Measurements from ENCODE around the gene WDR20.

Gene WDR20

GRCh38 chr14:102202944-102203343 lies 63.2 kb downstream of the WDR20 start:
- DNase-seq = no peak

- no peak for DNase-seq
Measured at GRCh38 chr14:102203382-102203781, 63.7 kb downstream of the WDR20 start.

- DNase-seq = no peak
Measured at GRCh38 chr14:102205560-102205959, 65.9 kb downstream of the WDR20 start.

GRCh38 chr14:102206918-102207317 lies 67.2 kb downstream of the WDR20 start:
- no peak for DNase-seq

GRCh38 chr14:102207831-102208365 lies 68.2 kb downstream of the WDR20 start:
- no peak for DNase-seq

GRCh38 chr14:102208741-102209140 lies 69.0 kb downstream of the WDR20 start:
- no peak for DNase-seq

- no peak for DNase-seq
Measured at GRCh38 chr14:102209224-102209966, 69.7 kb downstream of the WDR20 start.

- DNase-seq = no peak
Measured at GRCh38 chr14:102210421-102211042, 70.8 kb downstream of the WDR20 start.

- DNase-seq = no peak
Measured at GRCh38 chr14:102211240-102211639, 71.5 kb downstream of the WDR20 start.

- DNase-seq = no peak
Measured at GRCh38 chr14:102212356-102212755, 72.7 kb downstream of the WDR20 start.

GRCh38 chr14:102212845-102213244 lies 73.1 kb downstream of the WDR20 start:
- no peak for DNase-seq

GRCh38 chr14:102213470-102213869 lies 73.8 kb downstream of the WDR20 start:
- no peak for DNase-seq

GRCh38 chr14:102213984-102214658 lies 74.4 kb downstream of the WDR20 start:
- no peak for DNase-seq

- DNase-seq = no peak
Measured at GRCh38 chr14:102215071-102215470, 75.4 kb downstream of the WDR20 start.

GRCh38 chr14:102215576-102216250 lies 76.0 kb downstream of the WDR20 start:
- no peak for DNase-seq

- DNase-seq = no peak
Measured at GRCh38 chr14:102217399-102217798, 77.7 kb downstream of the WDR20 start.

- no peak for DNase-seq
Measured at GRCh38 chr14:102217987-102218421, 78.3 kb downstream of the WDR20 start.

GRCh38 chr14:102218688-102219087 lies 79.0 kb downstream of the WDR20 start:
- no peak for DNase-seq

- DNase-seq = no peak
Measured at GRCh38 chr14:102219316-102219715, 79.6 kb downstream of the WDR20 start.

- DNase-seq = no peak
Measured at GRCh38 chr14:102220031-102220430, 80.3 kb downstream of the WDR20 start.

GRCh38 chr14:102221026-102221425 lies 81.3 kb downstream of the WDR20 start:
- no peak for DNase-seq

GRCh38 chr14:102222009-102222575 lies 82.4 kb downstream of the WDR20 start:
- DNase-seq = no peak

- DNase-seq = no peak
Measured at GRCh38 chr14:102222751-102223150, 83.1 kb downstream of the WDR20 start.

All from NCI-H1105 (cell line).